ENCODE results near the gene ZBTB6.
A peak's percentile ranks its signal among the peaks of the same experiment; 100 is the strongest.

The ZBTB6 gene

GRCh38 chr9:122912964-122913673, at the start of gene ZBTB6:
TSS of gene ZBTB6 (minus strand) at chr9:122913323. CDS start at chr9:122912072, 1,251 bp downstream.
- peak within 1 kb of the TSS; percentile 94 to 100 for H3K4me3 ChIP-seq (ENCODE audit: low read length in 2 of 2)
- H3K27me3 ChIP-seq (ENCODE audit: control insufficient read depth in 1 of 2, insufficient read depth in 2 of 2, low read length in 2 of 2), result no peaks in the 10 kb centered on the region
- peaks cover 4% of the 10 kb centered on the region for H3K4me1 ChIP-seq (ENCODE audit: control insufficient read depth, insufficient read depth, low read length)
- peak within 1 kb of the TSS; percentile 69 for H3K27ac ChIP-seq (ENCODE audit: low read length)
- H3K9ac ChIP-seq (ENCODE audit: low read length in 2 of 2), result peak within 1 kb of the TSS; percentile 91 to 96
- H3K36me3 ChIP-seq (ENCODE audit: control insufficient read depth in 2 of 2, insufficient read depth in 2 of 2, low read length in 2 of 2), result peaks cover 10 to 12% of the 10 kb centered on the region in 2 donors
- H3K9me3 ChIP-seq (ENCODE audit: control insufficient read depth in 2 of 2, low read length in 2 of 2), result no peaks in the 10 kb centered on the region

DNA sequence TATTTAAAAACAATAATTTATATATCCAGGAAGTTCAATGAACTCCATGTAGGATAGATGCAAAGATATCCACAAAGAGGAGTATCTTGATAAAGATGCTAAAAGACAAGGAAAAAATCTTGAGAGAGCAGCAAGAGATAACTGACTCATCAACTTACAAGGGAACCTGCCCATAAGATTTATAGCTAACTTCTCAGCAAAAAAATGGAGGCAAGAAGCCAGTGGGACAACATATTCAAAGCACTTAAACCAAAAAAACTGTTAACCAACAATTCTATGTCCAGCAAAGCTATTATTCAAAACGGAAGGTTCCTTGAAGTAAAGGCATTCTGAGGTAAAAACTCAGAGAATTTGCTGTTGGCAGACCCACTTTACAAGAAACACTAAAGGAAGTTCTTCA, 48.0 kb upstream of the ZBTB6 start:
- no peak overlapping the region for H3K27ac ChIP-seq (ENCODE audit: low read length)
- H3K9ac ChIP-seq (ENCODE audit: low read length in 2 of 2), result no peak overlapping the region
- no peak overlapping the region for H3K4me3 ChIP-seq (ENCODE audit: low read length in 2 of 2)
- H3K36me3 ChIP-seq (ENCODE audit: control insufficient read depth in 2 of 2, insufficient read depth in 2 of 2, low read length in 2 of 2), result peaks cover 7 to 11% of the 10 kb centered on the region in 2 donors
- H3K4me1 ChIP-seq (ENCODE audit: control insufficient read depth, insufficient read depth, low read length), result no peaks in the 10 kb centered on the region
- no peaks in the 10 kb centered on the region for H3K9me3 ChIP-seq (ENCODE audit: control insufficient read depth in 2 of 2, low read length in 2 of 2)
- no peaks in the 10 kb centered on the region for H3K27me3 ChIP-seq (ENCODE audit: control insufficient read depth in 1 of 2, insufficient read depth in 2 of 2, low read length in 2 of 2)

DNA sequence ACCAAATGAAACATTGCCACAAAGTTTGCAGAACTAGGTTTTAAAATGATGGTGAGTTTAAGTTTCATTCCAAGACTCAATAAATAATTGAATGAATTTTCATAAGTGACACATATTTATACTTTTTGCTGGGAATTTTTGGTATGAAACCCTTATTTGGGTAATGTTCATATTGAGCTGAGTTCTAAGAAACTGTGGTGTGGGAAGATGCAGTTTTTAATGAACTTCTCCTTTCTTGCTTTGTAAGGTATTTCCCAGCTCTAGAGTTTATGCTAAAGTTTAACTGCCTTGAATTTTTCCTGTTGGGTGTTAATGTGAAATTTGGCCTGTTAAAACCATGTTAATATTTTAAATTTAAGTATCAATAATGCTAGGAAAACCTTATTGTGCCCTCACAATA, 42.8 kb upstream of the ZBTB6 start:
- Histone ChIP-seq H3K27ac (ENCODE audit: low read length) (no peak overlapping the region), H3K4me3 (ENCODE audit: low read length in 2 of 2) (no peak overlapping the region), H3K36me3 (ENCODE audit: control insufficient read depth in 2 of 2, insufficient read depth in 2 of 2, low read length in 2 of 2) (peaks cover 6 to 11% of the 10 kb centered on the region in 2 donors), H3K9me3 (ENCODE audit: control insufficient read depth in 2 of 2, low read length in 2 of 2) (no peaks in the 10 kb centered on the region), H3K27me3 (ENCODE audit: control insufficient read depth in 1 of 2, insufficient read depth in 2 of 2, low read length in 2 of 2) (no peaks in the 10 kb centered on the region), H3K9ac (ENCODE audit: low read length in 2 of 2) (no peak overlapping the region), H3K4me1 (ENCODE audit: control insufficient read depth, insufficient read depth, low read length) (no peaks in the 10 kb centered on the region)

GRCh38 chr9:122954253-122954691, 41.1 kb upstream of the ZBTB6 start:
- Histone ChIP-seq H3K36me3 (ENCODE audit: control insufficient read depth in 2 of 2, insufficient read depth in 2 of 2, low read length in 2 of 2) (peaks cover 0 to 2% of the 10 kb centered on the region in 2 donors), H3K4me1 (ENCODE audit: control insufficient read depth, insufficient read depth, low read length) (no peaks in the 10 kb centered on the region), H3K9me3 (ENCODE audit: control insufficient read depth in 2 of 2, low read length in 2 of 2) (no peaks in the 10 kb centered on the region), H3K9ac (ENCODE audit: low read length in 2 of 2) (no peak overlapping the region), H3K27ac (ENCODE audit: low read length) (no peak overlapping the region), H3K4me3 (ENCODE audit: low read length in 2 of 2) (no peak overlapping the region), H3K27me3 (ENCODE audit: control insufficient read depth in 1 of 2, insufficient read depth in 2 of 2, low read length in 2 of 2) (no peaks in the 10 kb centered on the region)

- H3K36me3 ChIP-seq (ENCODE audit: control insufficient read depth in 2 of 2, insufficient read depth in 2 of 2, low read length in 2 of 2), result no peaks in the 10 kb centered on the region
- H3K9ac ChIP-seq (ENCODE audit: low read length in 2 of 2), result no peak overlapping the region
- no peaks in the 10 kb centered on the region for H3K27me3 ChIP-seq (ENCODE audit: control insufficient read depth in 1 of 2, insufficient read depth in 2 of 2, low read length in 2 of 2)
- no peak overlapping the region for H3K27ac ChIP-seq (ENCODE audit: low read length)
- peaks cover 4% of the 10 kb centered on the region for H3K4me1 ChIP-seq (ENCODE audit: control insufficient read depth, insufficient read depth, low read length)
- H3K9me3 ChIP-seq (ENCODE audit: control insufficient read depth in 2 of 2, low read length in 2 of 2), result no peaks in the 10 kb centered on the region
- H3K4me3 ChIP-seq (ENCODE audit: low read length in 2 of 2), result no peak overlapping the region
Observed at GRCh38 chr9:122951056-122951455, 37.9 kb upstream of the ZBTB6 start.

GRCh38 chr9:122950263-122950662, 37.1 kb upstream of the ZBTB6 start:
- H3K9me3 ChIP-seq (ENCODE audit: control insufficient read depth in 2 of 2, low read length in 2 of 2), result no peaks in the 10 kb centered on the region
- peaks cover 7% of the 10 kb centered on the region for H3K4me1 ChIP-seq (ENCODE audit: control insufficient read depth, insufficient read depth, low read length)
- H3K27ac ChIP-seq (ENCODE audit: low read length), result no peak overlapping the region
- no peaks in the 10 kb centered on the region for H3K27me3 ChIP-seq (ENCODE audit: control insufficient read depth in 1 of 2, insufficient read depth in 2 of 2, low read length in 2 of 2)
- H3K36me3 ChIP-seq (ENCODE audit: control insufficient read depth in 2 of 2, insufficient read depth in 2 of 2, low read length in 2 of 2), result no peaks in the 10 kb centered on the region
- H3K9ac ChIP-seq (ENCODE audit: low read length in 2 of 2), result no peak overlapping the region
- no peak overlapping the region for H3K4me3 ChIP-seq (ENCODE audit: low read length in 2 of 2)

DNA sequence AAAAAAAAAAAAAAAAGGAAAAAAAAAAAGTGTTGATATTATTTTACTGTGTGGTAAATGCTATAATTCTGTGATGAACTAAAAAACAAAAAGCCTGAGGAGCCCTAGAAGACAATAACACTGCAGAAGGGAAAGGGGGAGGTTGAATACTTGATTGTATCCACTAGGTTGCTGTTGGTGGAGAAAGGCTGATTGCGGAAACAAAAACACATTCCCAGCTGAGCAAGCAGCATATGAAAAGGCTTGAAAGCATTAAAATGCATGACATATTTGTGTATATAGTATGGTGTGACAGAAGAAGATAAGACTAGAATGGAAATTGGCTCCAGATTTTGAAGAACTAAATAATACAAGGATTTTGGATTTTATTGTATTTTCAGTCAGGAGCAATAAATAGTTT, 36.6 kb upstream of the ZBTB6 start:
- no peak overlapping the region for H3K27ac ChIP-seq (ENCODE audit: low read length)
- H3K9ac ChIP-seq (ENCODE audit: low read length in 2 of 2), result no peak overlapping the region
- no peak overlapping the region for H3K4me3 ChIP-seq (ENCODE audit: low read length in 2 of 2)
- peaks cover 8% of the 10 kb centered on the region for H3K4me1 ChIP-seq (ENCODE audit: control insufficient read depth, insufficient read depth, low read length)
- H3K9me3 ChIP-seq (ENCODE audit: control insufficient read depth in 2 of 2, low read length in 2 of 2), result no peaks in the 10 kb centered on the region
- H3K27me3 ChIP-seq (ENCODE audit: control insufficient read depth in 1 of 2, insufficient read depth in 2 of 2, low read length in 2 of 2), result no peaks in the 10 kb centered on the region
- H3K36me3 ChIP-seq (ENCODE audit: control insufficient read depth in 2 of 2, insufficient read depth in 2 of 2, low read length in 2 of 2), result no peaks in the 10 kb centered on the region

- H3K27me3 ChIP-seq (ENCODE audit: control insufficient read depth in 1 of 2, insufficient read depth in 2 of 2, low read length in 2 of 2), result no peaks in the 10 kb centered on the region
- no peaks in the 10 kb centered on the region for H3K9me3 ChIP-seq (ENCODE audit: control insufficient read depth in 2 of 2, low read length in 2 of 2)
- H3K4me1 ChIP-seq (ENCODE audit: control insufficient read depth, insufficient read depth, low read length), result peaks cover 10% of the 10 kb centered on the region
- H3K9ac ChIP-seq (ENCODE audit: low read length in 2 of 2), result no peak overlapping the region
- H3K36me3 ChIP-seq (ENCODE audit: control insufficient read depth in 2 of 2, insufficient read depth in 2 of 2, low read length in 2 of 2), result no peaks in the 10 kb centered on the region
- no peak overlapping the region for H3K4me3 ChIP-seq (ENCODE audit: low read length in 2 of 2)
- H3K27ac ChIP-seq (ENCODE audit: low read length), result no peak overlapping the region
Observed at GRCh38 chr9:122948313-122948712, 35.2 kb upstream of the ZBTB6 start.

DNA sequence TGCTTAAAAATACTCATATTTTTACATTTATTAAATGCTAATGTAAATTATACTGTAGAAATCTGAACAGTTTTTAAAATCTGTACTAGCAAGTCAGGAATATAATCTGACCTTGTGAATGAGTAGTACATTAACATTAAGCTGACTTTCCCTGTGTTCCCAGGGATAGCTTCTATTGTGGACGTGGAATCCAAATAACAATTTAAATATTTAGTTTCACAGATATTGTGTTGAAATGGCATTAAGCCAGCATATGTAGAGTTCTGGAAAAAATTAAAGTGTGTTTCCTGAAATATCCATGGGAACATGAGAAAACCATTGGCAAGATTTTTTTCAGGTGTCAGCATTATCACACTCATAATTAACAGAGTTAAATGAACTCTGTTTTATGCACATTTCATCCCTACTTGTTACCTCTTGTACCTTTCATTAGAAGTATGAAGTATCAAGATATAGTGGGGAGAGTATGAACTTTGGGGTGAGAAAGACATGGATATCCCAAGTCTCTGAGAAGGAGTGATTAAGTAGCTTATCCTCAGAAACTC, 33.4 kb upstream of the ZBTB6 start:
- Histone ChIP-seq H3K36me3 (ENCODE audit: control insufficient read depth in 2 of 2, insufficient read depth in 2 of 2, low read length in 2 of 2) (no peaks in the 10 kb centered on the region), H3K4me3 (ENCODE audit: low read length in 2 of 2) (no peak overlapping the region), H3K9me3 (ENCODE audit: control insufficient read depth in 2 of 2, low read length in 2 of 2) (no peaks in the 10 kb centered on the region), H3K4me1 (ENCODE audit: control insufficient read depth, insufficient read depth, low read length) (peaks cover 10% of the 10 kb centered on the region), H3K9ac (ENCODE audit: low read length in 2 of 2) (no peak overlapping the region), H3K27ac (ENCODE audit: low read length) (no peak overlapping the region), H3K27me3 (ENCODE audit: control insufficient read depth in 1 of 2, insufficient read depth in 2 of 2, low read length in 2 of 2) (no peaks in the 10 kb centered on the region)

GRCh38 chr9:122944960-122945888, 32.1 kb upstream of the ZBTB6 start:
- H3K36me3 ChIP-seq (ENCODE audit: control insufficient read depth in 2 of 2, insufficient read depth in 2 of 2, low read length in 2 of 2), result no peaks in the 10 kb centered on the region
- peak overlapping the region in 1 of 2 donors; percentile 16 for H3K4me3 ChIP-seq (ENCODE audit: low read length in 2 of 2)
- peaks cover 13% of the 10 kb centered on the region for H3K4me1 ChIP-seq (ENCODE audit: control insufficient read depth, insufficient read depth, low read length)
- H3K9ac ChIP-seq (ENCODE audit: low read length in 2 of 2), result peak overlapping the region; percentile 0 to 44
- peak overlapping the region; percentile 25 for H3K27ac ChIP-seq (ENCODE audit: low read length)
- no peaks in the 10 kb centered on the region for H3K27me3 ChIP-seq (ENCODE audit: control insufficient read depth in 1 of 2, insufficient read depth in 2 of 2, low read length in 2 of 2)
- H3K9me3 ChIP-seq (ENCODE audit: control insufficient read depth in 2 of 2, low read length in 2 of 2), result no peaks in the 10 kb centered on the region

Measured in stomach smooth muscle (tissue), 2 donors.